ENCODE results near the gene HS3ST6.
A peak's percentile ranks its signal among the peaks of the same experiment; 100 is the strongest.

GRCh38 chr16:1899641-1900451 is 18.4 kb downstream of the HS3ST6 start:
- TF ChIP-seq CTCF (IDR thresholded peaks at IDR 0.05) (peak in 2 of 6 experiments; percentile 22 to 26), POLR2A (IDR thresholded peaks at IDR 0.05) (no peak)

Measured in Peyer's patch (tissue), 4 donors.